GM12878 (cell line): ENCODE data around the gene MED13L. TPM values are rescaled to one million over a fixed set of nuclear protein-coding genes. Genes with fewer than 3 reads are reported as not detected.

Experiments
- ATAC-seq: fragments of 200-7000 bp; cut with Tn5 transposase; 3 replicates; pipeline ENCODE4 v1.9.1; 2020; ENCODE audit warnings: mild to moderate bottlenecking, moderate library complexity
- BruUV-seq: library from RNA; stranded (reverse); fragments of 400-500 nt; replicated peaks from 2 replicates; lab custom pipeline; 2021; lab: Mats Ljungman, UMichigan
- CTCF ChIA-PET: fragments of 300-600 bp; sonication (Branson Sonifier 250); formaldehyde crosslinking; extraction: SDS; loops from one replicate; lab custom pipeline; 2021; ENCODE audit warnings: inconsistent platforms; lab: Yijun Ruan, JAX
- POLR2A ChIA-PET: fragments of 350-600 bp; formaldehyde crosslinking; extraction: SDS; loops from one replicate; lab custom pipeline; 2021; ENCODE audit warnings: inconsistent platforms; lab: Charles Lee
- RAD21 ChIA-PET: fragments of 300-600 bp; sonication (Branson Sonifier 250); formaldehyde crosslinking; loops from one replicate; lab custom pipeline; 2023; ENCODE audit warnings: antibody characterized with exemption; ENCODE audit not compliant: unreplicated experiment; lab: Charles Lee
- SMC1A ChIA-PET: fragments of 300-600 bp; sonication (Branson Sonifier 250); formaldehyde crosslinking; loops from one replicate; lab custom pipeline; 2023; ENCODE audit not compliant: unreplicated experiment, uncharacterized antibody; lab: Charles Lee
- DNase-seq: peaks from one replicate; pipeline ENCODE4 v3.0.0-alpha.2; 2011; ENCODE audit warnings: low read depth, low spot score
- FAIRE-seq: peaks from 3 replicates; lab custom pipeline; 2011; peaks lifted over from hg19 to GRCh38; lab: Jason Lieb, UNC
- H2AFZ ChIP-seq: 2 replicates; pipeline ENCODE4 v1.6.0; 2011; ENCODE audit warnings: low read depth, low read length, control low read depth; ENCODE audit not compliant: control insufficient read depth
- H3K27ac ChIP-seq: 2 replicates; pipeline ENCODE4 v1.5.1; 2011; ENCODE audit warnings: control low read depth; ENCODE audit not compliant: control insufficient read depth, insufficient read depth
- H3K27me3 ChIP-seq, 2 experiments: replicated peaks in 1 of 2; 2 replicates each; pipeline versions ENCODE4 v1.6.0 to v1.6.1; 2011; ENCODE audit warnings: low read length in 1 of 2; ENCODE audit not compliant: control insufficient read depth in 2 of 2, insufficient read depth in 2 of 2
- H3K36me3 ChIP-seq, 2 experiments: 2 replicates each; pipeline ENCODE4 v1.5.1; 2011; ENCODE audit warnings: low read length in 1 of 2; ENCODE audit not compliant: control insufficient read depth in 2 of 2, insufficient read depth in 2 of 2
- H3K4me1 ChIP-seq: 2 replicates; pipeline ENCODE4 v1.6.1; 2011; ENCODE audit warnings: mild to moderate bottlenecking, low read length, moderate library complexity, mixed read lengths; ENCODE audit not compliant: control insufficient read depth, insufficient read depth
- H3K4me2 ChIP-seq: 2 replicates; pipeline ENCODE4 v1.6.0; 2011; ENCODE audit warnings: control low read depth; ENCODE audit not compliant: control insufficient read depth, insufficient read depth
- H3K4me3 ChIP-seq: fragments of 200-600 bp; sonication (generic); 2 replicates; pipeline ENCODE4 v1.5.1; 2016
- H3K79me2 ChIP-seq: 2 replicates; pipeline ENCODE4 v1.6.0; 2011; ENCODE audit warnings: low read length; ENCODE audit not compliant: control insufficient read depth, insufficient read depth
- H3K9ac ChIP-seq: 2 replicates; pipeline ENCODE4 v1.8.0; 2011; ENCODE audit warnings: low read length, control low read depth, mixed read lengths; ENCODE audit not compliant: control insufficient read depth, insufficient read depth
- H3K9me3 ChIP-seq: replicated peaks from 3 replicates; pipeline ENCODE4 v1.5.1; 2011; ENCODE audit warnings: mild to moderate bottlenecking, low read length; ENCODE audit not compliant: control insufficient read depth, insufficient read depth
- H4K20me1 ChIP-seq: 2 replicates; pipeline ENCODE4 v1.6.0; 2011; ENCODE audit not compliant: control insufficient read depth, insufficient read depth
- MLLT1 ChIP-seq: fragments of 450-650 bp; IDR thresholded peaks from 2 replicates; pipeline ENCODE4 v1.6.1; 2016; ENCODE audit warnings: mild to moderate bottlenecking
- NFYB ChIP-seq: IDR thresholded peaks from 2 replicates; pipeline ENCODE4 v1.6.1; 2011; ENCODE audit warnings: low read depth, mild to moderate bottlenecking, low read length, improper control_type of control experiment, moderate library complexity; ENCODE audit not compliant: insufficient read depth
- POLR2AphosphoS2 ChIP-seq: IDR thresholded peaks from 2 replicates; pipeline ENCODE4 v1.6.1; 2011; ENCODE audit warnings: low read depth, mild to moderate bottlenecking, low read length, improper control_type of control experiment, moderate library complexity
- SREBF1 ChIP-seq: IDR thresholded peaks from 2 replicates; pipeline ENCODE4 v1.6.1; 2012; ENCODE audit warnings: mild to moderate bottlenecking, low read length
- SREBF2 ChIP-seq: IDR thresholded peaks from 2 replicates; pipeline ENCODE4 v1.6.1; 2012; ENCODE audit warnings: mild to moderate bottlenecking, low read length
- TCF12 ChIP-seq: IDR thresholded peaks from 2 replicates; pipeline ENCODE4 v1.6.1; 2011; ENCODE audit warnings: low read depth, mild to moderate bottlenecking, low read length
- YY1 ChIP-seq: IDR thresholded peaks from 2 replicates; pipeline ENCODE4 v1.6.1; 2011; ENCODE audit warnings: low read depth, mild to moderate bottlenecking, low read length
- ZBED1 ChIP-seq: IDR thresholded peaks from 2 replicates; pipeline ENCODE4 v1.6.1; 2016; ENCODE audit warnings: borderline replicate concordance
- WGBS: methylation state at CpG from one replicate; pipeline ENCODE4 v1.1.6; 2016; ENCODE audit warnings: low lambda C conversion rate; ENCODE audit not compliant: insufficient replicate concordance, insufficient coverage; ENCODE audit errors: missing lambda C conversion rate; 5-methylcytosine and 5-hydroxymethylcytosine counted together
- in situ Hi-C: fragments of 300-500 bp; cut with MboI; formaldehyde crosslinking; loops from 9 replicates; pipeline ENCODE4 v1.14.3; 2018; ENCODE audit warnings: mixed read lengths
- intact Hi-C: fragments of 100-400 bp; cut with micrococcal nuclease; formaldehyde crosslinking; loops from one replicate; pipeline ENCODE4 v1.14.2; 2022; ENCODE audit not compliant: unreplicated experiment
- polyA plus RNA-seq, 11 experiments: library from polyadenylated mRNA; depleted of rRNA in 4 of 11; unstranded in 6 of 11; stranded (reverse) in 5 of 11; fragments of >200 nt; fragmentation: Nextera tagmentation in 4 of 11; fragmentation: Illumina TruSeq in 1 of 11; extraction: Ambion mirVana in 4 of 11; extraction: Trizol in 1 of 11; gene quantifications; 1 replicate in 1 of 11; 2 replicates in 10 of 11; pipeline versions ENCODE4 v1.2.1 to v1.2.3, GENCODE V29; 2011 to 2016; ENCODE audit warnings: inconsistent platforms in 2 of 11, missing spikeins in 2 of 11, low read depth in 1 of 11
- total RNA-seq, 4 experiments: library from RNA; depleted of rRNA in 3 of 4; stranded (reverse); fragments of >200 nt in 3 of 4; fragmentation: Illumina TruSeq in 1 of 4; extraction: Trizol in 1 of 4; gene quantifications; 2 replicates each; pipeline versions ENCODE4 v1.2.1 to v1.2.3, GENCODE V29; 2013 to 2021
- TF ChIP-seq, protein P1 (sequence below): IDR thresholded peaks from 2 replicates; pipeline ENCODE4 v1.6.1; 2011; ENCODE audit warnings: low read depth, mild to moderate bottlenecking, low read length, moderate library complexity, borderline replicate concordance; ENCODE audit errors: extremely low read depth

The MED13L gene
- total and polyA plus RNA-seq, 10 of the 15 experiments (the other 5 are each of a cell fraction or from before 2014, with no cell fraction given), result 3.7 to 30.1 (median 9.1) TPM

- 92% methylated on average over 2 of the region's 2 CpGs for WGBS
- no peak overlapping the region for H3K27ac ChIP-seq
- H3K9me3 ChIP-seq, result no peaks in the 10 kb centered on the region
- BruUV-seq, result no TSS peak
- intact Hi-C loops, result no loop called here
- in situ Hi-C loops, result no loop called here
- H3K27me3 ChIP-seq, result no peaks in the 10 kb centered on the region
- H2AFZ ChIP-seq, result no peak overlapping the region
- POLR2A ChIA-PET, result no interaction called here
- H3K4me2 ChIP-seq, result no peak overlapping the region
- SMC1A ChIA-PET, result interaction anchor here (1.0 to 1.4 kb wide), 2 partner anchors 25 to 37 kb away, joined by 3 read pairs; no protein-coding TSS in a partner anchor
- H4K20me1 ChIP-seq, result no peaks in the 10 kb centered on the region
- H3K79me2 ChIP-seq, result no peaks in the 10 kb centered on the region
- CTCF ChIA-PET, result no interaction called here
- FAIRE-seq, result no peak
- H3K36me3 ChIP-seq, result no peaks in the 10 kb centered on the region
- H3K9ac ChIP-seq, result no peak overlapping the region
- TF ChIP-seq MLLT1 (no peak), SREBF2 (no peak), YY1 (no peak), POLR2AphosphoS2 (no peak), SREBF1 (no peak), TCF12 (no peak), ZBED1 (no peak), NFYB (no peak)
- TF ChIP-seq, protein P1, sequence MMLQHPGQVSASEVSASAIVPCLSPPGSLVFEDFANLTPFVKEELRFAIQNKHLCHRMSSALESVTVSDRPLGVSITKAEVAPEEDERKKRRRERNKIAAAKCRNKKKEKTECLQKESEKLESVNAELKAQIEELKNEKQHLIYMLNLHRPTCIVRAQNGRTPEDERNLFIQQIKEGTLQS, result no peak
- ATAC-seq, result no peak
- no peak overlapping the region for H3K4me3 ChIP-seq
- DNase-seq, result no peak
- peaks cover 4% of the 10 kb centered on the region; the same call in 1 of the 2 replicates for H3K4me1 ChIP-seq
- RAD21 ChIA-PET, result no interaction called here
These were observed 173.2 kb downstream of the MED13L start for GRCh38 chr12:116104167-116104767.
